GM19099 (cell line): ENCODE measurements around the gene MAGEB2.

Experiments
- POLR2A ChIP-seq: IDR thresholded peaks from 3 replicates; pipeline ENCODE4 v1.6.1; 2011; ENCODE audit warnings: low read depth; ENCODE audit not compliant: insufficient read length; ENCODE audit errors: extremely low read depth

The MAGEB2 gene

GRCh38 chrX:30253257-30253656, 37.9 kb downstream of the MAGEB2 start:
- no peak for TF ChIP-seq POLR2A

- TF ChIP-seq POLR2A, result no peak
Observed at GRCh38 chrX:30259927-30260326, 44.6 kb downstream of the MAGEB2 start.

GRCh38 chrX:30261012-30261411, 45.6 kb downstream of the MAGEB2 start:
- no peak for TF ChIP-seq POLR2A

- TF ChIP-seq POLR2A, result no peak
Observed at GRCh38 chrX:30262763-30263162, 47.4 kb downstream of the MAGEB2 start.
